Gastrocnemius medialis (tissue), 4 donors: ENCODE measurements around the gene STXBP2. TPM values are rescaled to one million over a fixed set of nuclear protein-coding genes. Genes with fewer than 3 reads are reported as not detected.
"Not testable (repeated sequence)": the region's sequence is repeated elsewhere in the genome, so short reads cannot be mapped to it uniquely, and the experiment has no call there.

Source experiments
- ATAC-seq, 2 donors: fragments of 150-250 bp; one replicate each; pipeline ENCODE4 v1.9.1; 2016
- DNase-seq, 2 donors: peaks; one replicate each; pipeline ENCODE4 v3.0.0-alpha.2; 2019
- H3K27ac ChIP-seq, 4 donors: fragments of 200-600 bp; sonication (generic); 1 replicate in 1 of 4; 2 replicates in 3 of 4; pipeline ENCODE4 v1.5.1; 2016 to 2018; ENCODE audit warnings: mild to moderate bottlenecking in 2 of 4, moderate library complexity in 1 of 4
- H3K27me3 ChIP-seq, 3 donors: fragments of 200-600 bp; sonication (generic) in 2 of 3; 1 replicate in 1 of 3; 2 replicates in 2 of 3; pipeline versions ENCODE4 v1.5.1 to v1.6.0; 2016 to 2019; ENCODE audit warnings: mild to moderate bottlenecking in 1 of 3, moderate library complexity in 1 of 3
- H3K36me3 ChIP-seq, 2 donors: fragments of 200-600 bp; sonication (generic) in 1 of 2; one replicate each; pipeline ENCODE4 v1.5.1; 2017 to 2018
- H3K4me1 ChIP-seq, 2 donors: fragments of 200-600 bp; sonication (generic) in 1 of 2; one replicate each; pipeline ENCODE4 v1.5.1; 2016 to 2017; ENCODE audit warnings: mild to moderate bottlenecking in 2 of 2
- H3K4me3 ChIP-seq, 4 donors: fragments of 200-600 bp; sonication (generic) in 3 of 4; 1 replicate in 1 of 4; 2 replicates in 3 of 4; pipeline ENCODE4 v1.5.1; 2016 to 2019; ENCODE audit warnings: mild to moderate bottlenecking in 2 of 4
- H3K9me3 ChIP-seq, 3 donors: fragments of 200-600 bp; sonication (generic) in 2 of 3; 1 replicate in 1 of 3; 2 replicates in 2 of 3; pipeline ENCODE4 v1.5.1; 2016 to 2019
- POLR2A ChIP-seq, 2 donors: fragments of 450-650 bp; IDR thresholded peaks; one replicate each; pipeline ENCODE4 v1.6.1; 2017; ENCODE audit warnings: antibody characterized with exemption in 2 of 2, mild to moderate bottlenecking in 2 of 2, moderate library complexity in 2 of 2
- in situ Hi-C, 4 donors: fragments of 200-750 bp; cut with MboI; loops; one replicate each; pipeline versions ENCODE4 v1.15.0 to v1.8.0; 2017; ENCODE audit warnings: low sequenced_read_pairs in 4 of 4
- intact Hi-C: fragments of 100-400 bp; cut with DNase I; formaldehyde crosslinking; loops from one replicate; pipeline ENCODE4 v1.15.1; 2023; ENCODE audit warnings: low total_unique reads
- total RNA-seq, 4 donors: library from RNA; depleted of rRNA; stranded (reverse); fragments of >200 nt; gene quantifications; one replicate each; pipeline versions ENCODE4 v1.1.0 to v1.2.3, GENCODE V29; 2016
- TF ChIP-seq, protein P1 (sequence below), 5 experiments: fragments of 450-650 bp in 3 of 5; fragments of 200-600 bp in 2 of 5; sonication (generic) in 2 of 5; IDR thresholded peaks in 4 of 5; conservative IDR thresholded peaks in 1 of 5; 1 replicate in 4 of 5; 2 replicates in 1 of 5; pipeline ENCODE4 v1.5.1; 2016 to 2019; ENCODE audit warnings: antibody characterized with exemption in 5 of 5, mild to moderate bottlenecking in 3 of 5, moderate library complexity in 3 of 5

STXBP2 gene
- total RNA-seq, 4 donors from 2014 or later, result 0.87 to 3.7 (median 2.8) TPM

DNA sequence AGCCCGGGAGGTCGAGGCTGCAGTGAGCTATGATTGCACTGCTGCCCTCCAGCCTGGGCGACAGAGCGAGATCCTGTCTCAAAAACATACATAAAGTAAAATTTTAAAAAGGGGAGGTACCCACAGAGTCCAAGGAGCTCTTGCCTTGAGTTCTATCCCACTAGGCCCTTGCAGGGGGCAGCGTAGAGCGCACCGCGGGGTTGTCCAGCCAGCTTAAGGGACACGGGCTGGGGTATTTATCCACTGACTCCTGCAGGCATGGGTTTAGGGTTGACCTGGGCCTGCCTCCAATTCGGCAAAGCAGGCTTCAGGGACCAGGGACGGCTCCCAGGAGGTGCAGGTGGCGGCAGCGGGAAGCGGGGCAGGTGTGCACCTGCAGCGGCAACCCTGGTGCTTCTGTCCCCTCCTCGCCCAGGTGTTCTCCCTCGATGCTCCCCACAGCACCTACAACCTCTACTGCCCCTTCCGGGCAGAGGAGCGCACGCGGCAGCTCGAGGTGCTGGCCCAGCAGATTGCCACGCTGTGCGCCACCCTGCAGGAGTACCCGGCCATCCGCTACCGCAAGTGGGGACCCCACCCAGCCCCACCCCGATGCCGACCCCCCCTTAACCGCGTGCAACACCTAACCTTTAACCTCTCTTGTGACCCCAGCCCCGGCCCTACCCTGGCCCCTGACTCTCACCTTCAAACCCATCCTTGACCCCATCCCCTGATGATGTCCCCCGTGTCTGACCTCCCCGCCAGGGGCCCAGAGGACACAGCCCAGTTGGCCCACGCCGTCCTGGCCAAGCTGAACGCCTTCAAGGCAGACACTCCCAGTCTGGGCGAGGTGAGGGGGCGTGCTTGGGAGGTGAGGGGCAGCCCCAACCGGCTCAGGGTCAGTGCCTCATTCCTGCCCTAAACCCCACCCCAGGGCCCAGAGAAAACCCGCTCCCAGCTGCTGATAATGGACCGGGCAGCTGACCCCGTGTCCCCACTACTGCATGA is 4.7 kb downstream of the STXBP2 start:
- Histone ChIP-seq H3K4me1 (no peaks in the 10 kb centered on the region), H3K9me3 (no peaks in the 10 kb centered on the region), H3K27ac (no peak overlapping the region), H3K36me3 (no peaks in the 10 kb centered on the region), H3K27me3 (peaks cover 20 to 27% (median 21%) of the 10 kb centered on the region in 3 donors), H3K4me3 (no peak overlapping the region)
- in situ Hi-C loops (no loop called here), intact Hi-C loops (no loop called here)
- TF ChIP-seq, protein P1, sequence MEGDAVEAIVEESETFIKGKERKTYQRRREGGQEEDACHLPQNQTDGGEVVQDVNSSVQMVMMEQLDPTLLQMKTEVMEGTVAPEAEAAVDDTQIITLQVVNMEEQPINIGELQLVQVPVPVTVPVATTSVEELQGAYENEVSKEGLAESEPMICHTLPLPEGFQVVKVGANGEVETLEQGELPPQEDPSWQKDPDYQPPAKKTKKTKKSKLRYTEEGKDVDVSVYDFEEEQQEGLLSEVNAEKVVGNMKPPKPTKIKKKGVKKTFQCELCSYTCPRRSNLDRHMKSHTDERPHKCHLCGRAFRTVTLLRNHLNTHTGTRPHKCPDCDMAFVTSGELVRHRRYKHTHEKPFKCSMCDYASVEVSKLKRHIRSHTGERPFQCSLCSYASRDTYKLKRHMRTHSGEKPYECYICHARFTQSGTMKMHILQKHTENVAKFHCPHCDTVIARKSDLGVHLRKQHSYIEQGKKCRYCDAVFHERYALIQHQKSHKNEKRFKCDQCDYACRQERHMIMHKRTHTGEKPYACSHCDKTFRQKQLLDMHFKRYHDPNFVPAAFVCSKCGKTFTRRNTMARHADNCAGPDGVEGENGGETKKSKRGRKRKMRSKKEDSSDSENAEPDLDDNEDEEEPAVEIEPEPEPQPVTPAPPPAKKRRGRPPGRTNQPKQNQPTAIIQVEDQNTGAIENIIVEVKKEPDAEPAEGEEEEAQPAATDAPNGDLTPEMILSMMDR (IDR thresholded peaks at IDR 0.05 in 4 of 5, conservative IDR thresholded peaks at IDR 0.05 in 1 of 5), result no peak
- no peak for TF ChIP-seq POLR2A (IDR thresholded peaks at IDR 0.05)
- no peak for ATAC-seq
- no peak for DNase-seq

DNA sequence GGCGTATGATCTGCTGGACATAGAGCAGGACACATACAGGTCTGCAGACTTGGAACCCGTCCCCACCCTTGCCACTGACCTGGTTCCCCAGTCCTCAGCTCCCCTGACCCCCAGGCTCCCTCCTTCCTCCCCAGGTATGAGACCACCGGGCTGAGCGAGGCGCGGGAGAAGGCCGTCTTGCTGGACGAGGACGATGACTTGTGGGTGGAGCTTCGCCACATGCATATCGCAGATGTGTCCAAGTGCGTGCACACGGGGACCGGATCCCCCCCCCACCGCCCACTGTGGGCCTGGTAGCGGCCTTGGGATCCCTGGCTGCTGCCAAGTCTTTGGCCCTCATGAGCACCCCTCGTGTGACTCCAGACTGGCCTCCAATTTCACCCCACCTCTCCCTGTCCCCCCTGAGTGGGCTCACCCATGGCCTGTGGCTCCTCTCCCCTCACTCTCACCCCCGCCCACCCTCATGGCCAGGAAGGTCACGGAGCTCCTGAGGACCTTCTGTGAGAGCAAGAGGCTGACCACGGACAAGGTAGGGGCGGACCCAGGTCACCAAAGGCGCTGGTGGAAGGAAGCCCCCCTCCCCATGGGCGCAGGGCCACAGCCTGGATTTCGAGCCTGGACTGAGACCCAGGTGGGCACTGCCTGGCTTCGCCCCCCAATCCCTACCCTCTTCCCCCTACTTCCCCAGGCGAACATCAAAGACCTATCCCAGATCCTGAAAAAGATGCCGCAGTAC is 5.6 kb downstream of the STXBP2 start:
- no peaks in the 10 kb centered on the region for H3K9me3 ChIP-seq
- in situ Hi-C loops (no loop called here), intact Hi-C loops (no loop called here)
- no peak overlapping the region for H3K4me3 ChIP-seq
- DNase-seq (no peak), ATAC-seq (no peak)
- TF ChIP-seq POLR2A (IDR thresholded peaks at IDR 0.05), result no peak
- TF ChIP-seq, protein P1 (IDR thresholded peaks at IDR 0.05 in 4 of 5, conservative IDR thresholded peaks at IDR 0.05 in 1 of 5), result no peak
- H3K27me3 ChIP-seq, result peaks cover 11 to 18% (median 12%) of the 10 kb centered on the region in 3 donors
- no peaks in the 10 kb centered on the region for H3K36me3 ChIP-seq
- no peaks in the 10 kb centered on the region for H3K4me1 ChIP-seq
- H3K27ac ChIP-seq, result no peak overlapping the region

DNA sequence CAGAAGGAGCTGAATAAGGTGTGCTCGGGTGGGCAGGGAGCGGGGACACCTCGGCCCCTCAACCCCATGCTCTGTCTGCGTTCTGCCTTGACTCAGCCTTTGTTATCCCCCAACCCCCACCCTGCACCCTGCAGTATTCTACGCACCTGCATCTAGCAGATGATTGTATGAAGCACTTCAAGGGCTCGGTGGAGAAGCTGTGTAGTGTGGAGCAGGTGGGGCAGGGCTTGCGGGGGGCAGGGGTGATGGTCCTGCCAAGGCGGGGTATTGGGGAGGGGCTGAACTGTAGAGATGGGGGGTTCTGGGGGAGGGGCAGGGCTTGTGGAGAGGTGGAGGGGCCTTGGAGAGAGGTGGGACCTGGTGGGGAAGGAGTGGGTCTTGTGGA is 6.1 kb downstream of the STXBP2 start:
- H3K4me3 ChIP-seq, result no peak overlapping the region
- in situ Hi-C loops, result no loop called here
- DNase-seq (no peak), ATAC-seq (no peak)
- intact Hi-C loops, result no loop called here
- H3K36me3 ChIP-seq, result no peaks in the 10 kb centered on the region
- no peaks in the 10 kb centered on the region for H3K9me3 ChIP-seq
- H3K27me3 ChIP-seq, result peaks cover 6 to 12% (median 7%) of the 10 kb centered on the region in 3 donors
- no peak for TF ChIP-seq POLR2A (IDR thresholded peaks at IDR 0.05)
- no peak overlapping the region for H3K27ac ChIP-seq
- H3K4me1 ChIP-seq, result no peaks in the 10 kb centered on the region

DNA sequence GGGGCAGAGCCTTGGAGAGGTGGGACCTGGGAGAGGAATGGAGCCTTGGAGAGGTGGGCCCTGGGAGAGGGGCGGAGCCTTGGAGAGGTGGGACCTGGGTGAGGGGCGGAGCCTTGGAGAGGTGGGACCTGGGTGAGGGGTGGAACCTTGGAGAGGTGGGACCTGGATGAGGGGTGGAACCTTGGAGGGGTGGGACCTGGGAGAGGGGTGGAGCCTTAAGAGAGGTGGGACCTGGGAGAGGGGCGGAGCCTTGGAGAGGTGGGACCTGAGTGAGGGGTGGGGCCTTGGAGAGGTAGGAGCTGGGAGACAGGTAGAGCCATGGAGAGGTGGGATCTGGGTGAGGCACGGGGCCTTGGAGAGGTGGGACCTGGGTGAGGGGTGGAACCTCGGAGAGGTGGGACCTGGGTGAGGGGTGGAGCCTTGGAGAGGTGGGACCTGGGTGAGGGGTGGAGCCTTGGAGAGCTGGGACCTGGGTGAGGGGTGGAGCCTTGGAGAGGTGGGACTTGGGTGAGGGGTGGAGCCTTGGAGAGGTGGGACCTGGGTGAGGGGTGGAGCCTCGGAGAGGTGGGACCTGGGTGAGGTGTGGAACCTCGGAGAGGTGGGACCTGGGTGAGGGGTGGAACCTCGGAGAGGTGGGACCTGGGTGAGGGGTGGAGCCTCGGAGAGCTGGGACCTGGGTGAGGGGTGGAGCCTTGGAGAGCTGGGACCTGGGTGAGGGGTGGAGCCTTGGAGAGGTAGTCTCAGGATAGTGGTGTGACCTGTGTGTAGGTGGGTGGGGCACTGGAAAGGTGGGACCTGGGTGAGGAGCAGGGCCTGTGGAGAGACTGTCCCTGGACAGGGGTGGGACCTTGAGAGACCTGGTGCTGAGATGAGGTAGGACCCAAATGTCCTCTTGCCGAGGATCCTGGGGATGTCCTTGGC is 7.0 kb downstream of the STXBP2 start:
- H3K27me3 ChIP-seq, H3K9me3 ChIP-seq, DNase-seq, H3K27ac ChIP-seq, ATAC-seq, intact Hi-C loops, H3K36me3 ChIP-seq, in situ Hi-C loops, H3K4me1 ChIP-seq, H3K4me3 ChIP-seq: not testable (repeated sequence)

DNA sequence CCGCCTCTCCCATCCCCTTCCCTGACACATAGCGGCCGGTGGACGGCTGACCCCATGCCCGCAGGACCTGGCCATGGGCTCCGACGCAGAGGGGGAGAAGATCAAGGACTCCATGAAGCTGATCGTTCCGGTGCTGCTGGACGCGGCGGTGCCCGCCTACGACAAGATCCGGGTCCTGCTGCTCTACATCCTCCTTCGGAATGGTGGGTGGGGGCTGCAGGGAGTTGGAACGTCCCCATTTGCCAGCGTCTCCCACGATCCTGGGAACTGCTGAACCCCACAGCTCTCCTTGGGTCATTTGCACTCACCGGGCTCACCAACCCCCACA is 7.6 kb downstream of the STXBP2 start:
- H3K27me3 ChIP-seq, result peaks cover 0 to 2% (median 0%) of the 10 kb centered on the region in 3 donors
- intact Hi-C loops, result no loop called here
- TF ChIP-seq POLR2A (IDR thresholded peaks at IDR 0.05), result no peak
- TF ChIP-seq, protein P1 (IDR thresholded peaks at IDR 0.05 in 4 of 5, conservative IDR thresholded peaks at IDR 0.05 in 1 of 5), result no peak

More for the DNA sequence above, 7.6 kb downstream of the STXBP2 start:
- Histone ChIP-seq H3K36me3 (no peaks in the 10 kb centered on the region), H3K27ac (no peak overlapping the region), H3K4me3 (no peak overlapping the region), H3K9me3 (no peaks in the 10 kb centered on the region), H3K4me1 (no peaks in the 10 kb centered on the region)
- no peak for DNase-seq
- in situ Hi-C loops, result no loop called here
- no peak for ATAC-seq
